GM12891 (cell line): ENCODE measurements around the gene SNX11.

ENCODE experiments used
- DNase-seq: peaks from one replicate; pipeline ENCODE4 v3.0.0; 2011; ENCODE audit warnings: low spot score; ENCODE audit not compliant: insufficient read length
- FAIRE-seq: peaks from 2 replicates; lab custom pipeline; 2011; peaks lifted over from hg19 to GRCh38; lab: Jason Lieb, UNC
- PAX5 ChIP-seq: IDR thresholded peaks from 2 replicates; pipeline ENCODE4 v1.6.1; 2011; ENCODE audit warnings: low read length, moderate library complexity, mild to moderate bottlenecking; ENCODE audit not compliant: insufficient read depth, severe bottlenecking
- POLR2A ChIP-seq: IDR thresholded peaks from 2 replicates; pipeline ENCODE4 v1.6.1; 2011; ENCODE audit warnings: low read depth, low read length, control low read depth
- POLR2AphosphoS5 ChIP-seq: IDR thresholded peaks from 2 replicates; pipeline ENCODE4 v1.6.1; 2011; ENCODE audit warnings: low read depth, low read length, control low read depth
- POU2F2 ChIP-seq: IDR thresholded peaks from 2 replicates; pipeline ENCODE4 v1.6.1; 2011; ENCODE audit warnings: low read depth, mild to moderate bottlenecking, control low read depth, low read length, moderate library complexity
- SPI1 ChIP-seq: IDR thresholded peaks from 2 replicates; pipeline ENCODE4 v1.6.1; 2011; ENCODE audit warnings: low read depth, low read length, control low read depth
- TAF1 ChIP-seq: IDR thresholded peaks from 2 replicates; pipeline ENCODE4 v1.6.1; 2011; ENCODE audit warnings: low read depth, low read length, control low read depth

The SNX11 gene

DNA sequence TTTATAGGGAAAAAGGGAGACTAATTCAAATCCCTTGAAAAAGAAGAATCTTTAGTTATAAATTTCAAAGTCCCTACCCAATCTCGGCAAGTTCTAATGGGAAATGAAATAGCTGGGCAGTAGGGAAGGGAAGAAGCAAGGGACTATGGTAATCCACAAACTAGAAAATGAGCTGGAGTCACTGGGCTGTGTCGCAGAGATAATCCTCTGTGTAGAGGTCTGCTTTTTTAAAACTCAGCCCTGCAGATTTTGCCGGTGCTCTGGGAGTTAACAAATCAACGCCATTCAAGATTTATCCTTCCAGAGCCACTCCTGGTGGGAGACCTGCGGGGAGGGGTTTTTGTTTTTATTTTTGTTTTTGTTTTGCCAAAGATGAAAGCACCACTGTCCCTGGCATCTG, 20.8 kb downstream of the SNX11 start:
- FAIRE-seq (no peak), DNase-seq (no peak)
- TF ChIP-seq POLR2AphosphoS5 (no peak), POU2F2 (no peak), PAX5 (no peak), POLR2A (no peak), SPI1 (no peak), TAF1 (no peak)

GRCh38 chr17:48129981-48130380, 22.4 kb downstream of the SNX11 start:
- no peak for FAIRE-seq
- no peak for DNase-seq
- TF ChIP-seq PAX5, result no peak
- no peak for TF ChIP-seq POU2F2
- TF ChIP-seq SPI1, result no peak
- no peak for TF ChIP-seq TAF1
- no peak for TF ChIP-seq POLR2AphosphoS5

DNA sequence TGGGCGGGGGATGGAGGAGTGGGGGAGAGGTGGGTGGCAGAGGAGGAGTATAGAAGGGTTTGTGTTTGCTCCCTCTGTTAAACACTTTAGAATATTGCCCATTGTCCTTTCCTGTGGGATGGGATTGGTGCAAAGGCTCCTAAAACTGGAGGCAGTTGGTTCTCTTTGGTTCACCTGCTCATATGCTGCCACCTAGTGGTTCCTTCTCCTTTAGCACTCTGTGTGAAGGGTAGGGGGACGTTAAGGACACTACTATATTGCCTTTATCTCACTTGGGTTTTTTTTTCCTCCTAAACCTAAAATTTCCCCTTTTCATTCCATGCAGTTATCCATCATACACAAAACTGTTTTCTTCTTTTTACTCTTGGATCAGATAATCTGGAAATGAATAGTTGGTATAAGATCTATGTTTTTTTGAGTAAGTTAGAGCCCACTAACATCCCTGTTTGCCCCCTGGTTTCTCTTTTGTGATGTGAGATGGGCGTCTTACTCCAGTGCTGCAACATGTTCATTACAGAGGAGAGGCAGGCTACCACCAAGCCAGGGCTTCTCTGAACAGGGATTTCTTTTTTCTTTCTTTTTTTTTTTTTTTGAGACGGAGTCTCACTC, 23.8 kb downstream of the SNX11 start:
- no peak for DNase-seq
- TF ChIP-seq POLR2AphosphoS5, result no peak
- TF ChIP-seq POLR2A, result no peak
- no peak for TF ChIP-seq POU2F2
- no peak for TF ChIP-seq TAF1
- TF ChIP-seq PAX5, result no peak
- no peak for TF ChIP-seq SPI1
- FAIRE-seq, result peak; percentile 82

- FAIRE-seq, result no peak
- TF ChIP-seq POLR2AphosphoS5 (no peak), TAF1 (no peak), POLR2A (no peak), PAX5 (no peak), SPI1 (no peak)
- DNase-seq, result no peak
These were observed 24.8 kb downstream of the SNX11 start for GRCh38 chr17:48132385-48132784.

GRCh38 chr17:48134912-48135480, 27.4 kb downstream of the SNX11 start:
- no peak for DNase-seq
- peak; percentile 76 for FAIRE-seq
- TF ChIP-seq SPI1, result no peak
- no peak for TF ChIP-seq TAF1
- no peak for TF ChIP-seq POLR2A
- TF ChIP-seq POLR2AphosphoS5, result no peak
- TF ChIP-seq PAX5, result no peak
- TF ChIP-seq POU2F2, result no peak

- DNase-seq (no peak), FAIRE-seq (no peak)
- TF ChIP-seq POLR2A, result no peak
These were observed 30.1 kb downstream of the SNX11 start for GRCh38 chr17:48137656-48138055.

DNA sequence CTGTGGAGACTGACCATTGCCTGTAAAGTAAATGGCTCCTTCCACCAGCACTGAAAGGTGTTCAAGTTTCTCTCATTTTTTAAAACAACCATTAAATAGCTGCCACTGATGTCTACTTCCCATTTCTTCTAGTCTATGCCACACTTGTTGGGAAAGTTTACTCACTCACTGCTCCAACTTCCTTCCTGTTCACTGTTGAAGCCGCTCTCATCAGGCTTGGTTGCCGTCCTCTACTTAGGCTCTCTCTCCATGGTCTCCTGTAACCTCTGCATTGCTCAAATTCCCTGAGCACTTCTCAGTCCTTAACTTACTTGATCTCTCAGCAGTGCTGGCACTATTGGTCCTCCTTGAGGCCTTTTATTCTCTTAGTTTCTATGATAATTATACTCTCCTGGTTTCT, 32.4 kb downstream of the SNX11 start:
- no peak for DNase-seq
- no peak for TF ChIP-seq POLR2A
- FAIRE-seq, result no peak

GRCh38 chr17:48143629-48144028, 36.1 kb downstream of the SNX11 start:
- TF ChIP-seq SPI1 (no peak), POLR2A (no peak), POLR2AphosphoS5 (no peak), TAF1 (no peak)
- DNase-seq (no peak), FAIRE-seq (no peak)

GRCh38 chr17:48144231-48144630, 36.7 kb downstream of the SNX11 start:
- no peak for FAIRE-seq
- TF ChIP-seq POU2F2 (no peak), POLR2A (no peak), SPI1 (no peak), POLR2AphosphoS5 (no peak), TAF1 (no peak), PAX5 (no peak)

GRCh38 chr17:48144976-48145798, 37.6 kb downstream of the SNX11 start:
- FAIRE-seq (no peak), DNase-seq (no peak)
- TF ChIP-seq POLR2A (no peak), PAX5 (no peak), POLR2AphosphoS5 (no peak), POU2F2 (no peak), TAF1 (no peak), SPI1 (no peak)

More at GRCh38 chr17:48144231-48144630, 36.7 kb downstream of the SNX11 start:
- DNase-seq, result no peak
